ENCODE results near the gene MLLT3.
"Not testable (repeated sequence)": the region's sequence is repeated elsewhere in the genome, so short reads cannot be mapped to it uniquely, and the experiment has no call there.

The MLLT3 gene

DNA sequence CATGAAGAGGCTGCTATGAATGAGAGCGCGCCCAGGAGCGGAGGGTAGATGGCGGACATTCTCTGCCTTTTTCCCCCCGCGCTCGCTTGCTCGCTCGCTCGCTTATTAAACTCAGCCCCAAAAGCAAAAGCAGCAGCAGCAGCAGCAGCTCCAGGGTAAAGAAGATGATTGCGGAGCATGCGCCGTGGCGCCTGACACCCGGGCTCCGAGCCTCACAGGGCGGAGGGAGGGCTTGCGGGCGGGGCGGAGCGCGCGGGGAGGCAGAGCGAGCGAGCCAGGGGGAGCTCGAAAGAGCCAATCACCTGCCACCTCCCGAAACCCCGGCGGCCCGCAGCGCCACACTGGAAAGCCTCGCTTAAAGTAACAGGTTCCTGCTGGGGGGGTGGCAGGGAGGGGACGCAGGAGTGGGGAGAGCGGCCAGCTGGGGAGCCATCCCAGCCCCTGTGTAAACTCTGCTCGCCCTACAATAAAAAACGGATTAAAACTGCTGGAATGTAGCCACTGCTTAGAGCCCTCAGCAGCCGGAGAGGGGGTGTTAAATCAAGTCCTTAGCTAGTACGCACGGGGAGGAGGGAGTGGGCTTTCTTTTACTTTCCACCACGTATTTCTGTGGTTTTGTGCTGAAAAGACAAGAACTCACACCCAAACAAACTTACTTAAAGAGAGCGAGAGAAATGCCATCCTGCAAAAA, at the start of gene MLLT3:
TSS of gene MLLT3 (minus strand) at position 170 of the 691 bp plus-strand sequence.
- DNase-seq (ENCODE audit: low spot score), result peak; percentile 97

- DNase-seq (ENCODE audit: low spot score), result no peak
These were observed 49.3 kb upstream of the MLLT3 start for GRCh38 chr9:20671635-20672034.

DNA sequence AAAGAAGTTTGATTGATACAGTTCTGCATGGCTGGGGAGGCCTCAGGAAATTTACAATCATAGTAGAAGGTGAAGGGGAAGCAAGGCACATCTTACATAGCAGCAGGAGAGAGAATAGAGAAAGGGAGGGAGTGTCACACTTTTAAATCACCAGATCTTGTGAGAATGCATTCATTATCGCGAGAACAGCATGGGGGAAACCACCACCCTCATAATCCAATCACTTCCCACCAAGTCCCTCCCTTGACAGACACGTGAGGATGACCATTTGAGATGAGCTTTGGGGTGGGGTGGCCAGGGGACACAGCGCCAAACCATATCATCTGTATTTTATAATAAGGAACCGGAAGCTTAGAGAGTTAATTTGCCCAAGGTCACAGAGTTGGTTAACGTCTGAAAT, 48.1 kb upstream of the MLLT3 start:
- no peak for DNase-seq (ENCODE audit: low spot score)

GRCh38 chr9:20664501-20664900, 42.2 kb upstream of the MLLT3 start:
- no peak for DNase-seq (ENCODE audit: low spot score)

DNA sequence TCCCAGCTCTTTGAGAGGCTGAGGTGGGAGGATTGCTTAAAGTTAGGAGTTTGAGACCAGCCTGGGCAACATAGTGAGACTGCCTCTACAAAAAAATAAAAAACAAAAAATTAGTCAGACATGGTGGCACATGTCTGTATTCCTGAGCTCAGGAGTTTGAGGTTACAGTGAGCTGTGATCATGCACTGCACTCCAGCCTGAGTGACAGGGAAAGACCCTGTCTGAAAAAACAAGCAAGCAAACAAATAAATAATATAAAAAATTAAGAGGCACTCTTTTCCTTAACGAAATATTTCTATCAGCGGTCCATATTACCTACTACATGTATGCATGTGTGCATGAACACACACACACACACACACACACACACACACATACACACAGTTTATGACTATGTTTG, 40.8 kb upstream of the MLLT3 start:
- no peak for DNase-seq (ENCODE audit: low spot score)

- DNase-seq (ENCODE audit: low spot score), result no peak
These were observed 39.9 kb upstream of the MLLT3 start for GRCh38 chr9:20662156-20662555.

GRCh38 chr9:20659474-20659967, 37.2 kb upstream of the MLLT3 start:
- DNase-seq (ENCODE audit: low spot score), result no peak

DNA sequence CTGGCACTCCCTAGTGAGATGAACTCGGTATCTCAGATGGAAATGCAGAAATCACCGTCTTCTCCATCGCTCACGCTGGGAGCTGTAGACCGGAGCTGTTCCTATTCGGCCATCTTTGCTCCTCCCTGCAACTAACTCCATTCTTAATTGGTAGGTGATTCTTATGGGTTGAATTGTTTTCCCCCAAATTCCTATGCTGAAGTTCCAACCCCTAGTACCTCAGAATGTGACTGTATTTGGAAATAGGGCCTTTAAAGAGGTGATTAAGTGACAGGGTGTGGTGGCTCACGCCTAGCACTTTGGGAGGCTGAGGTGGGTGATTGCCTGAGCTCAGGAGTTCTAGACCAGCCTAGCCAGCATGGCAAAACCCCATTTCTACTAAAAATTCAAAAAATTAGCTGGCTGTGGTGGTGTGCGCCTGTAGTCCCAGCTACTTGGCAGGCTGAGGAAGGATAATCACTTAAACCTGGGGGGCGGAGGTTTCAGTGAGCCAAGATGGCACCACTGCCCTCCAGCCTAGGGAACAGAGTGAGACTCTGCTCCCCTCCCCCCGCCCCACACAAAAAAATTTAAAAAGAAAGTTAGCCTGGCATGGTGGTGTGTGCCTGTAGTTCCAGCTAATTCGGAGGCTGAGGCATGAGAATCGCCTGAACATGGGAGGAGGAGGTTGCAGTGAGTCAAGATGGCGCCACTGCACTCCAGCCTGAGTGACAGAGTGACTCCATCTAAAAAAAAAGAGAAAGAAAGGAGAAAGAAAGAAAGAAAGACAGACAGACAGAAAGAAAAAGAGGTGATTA, 36.6 kb upstream of the MLLT3 start:
- no peak for DNase-seq (ENCODE audit: low spot score)

- DNase-seq (ENCODE audit: low spot score), result not testable (repeated sequence)
These were observed 36.0 kb upstream of the MLLT3 start for GRCh38 chr9:20658246-20658667.

GRCh38 chr9:20651939-20652338, 29.6 kb upstream of the MLLT3 start:
- DNase-seq (ENCODE audit: low spot score), result no peak

DNA sequence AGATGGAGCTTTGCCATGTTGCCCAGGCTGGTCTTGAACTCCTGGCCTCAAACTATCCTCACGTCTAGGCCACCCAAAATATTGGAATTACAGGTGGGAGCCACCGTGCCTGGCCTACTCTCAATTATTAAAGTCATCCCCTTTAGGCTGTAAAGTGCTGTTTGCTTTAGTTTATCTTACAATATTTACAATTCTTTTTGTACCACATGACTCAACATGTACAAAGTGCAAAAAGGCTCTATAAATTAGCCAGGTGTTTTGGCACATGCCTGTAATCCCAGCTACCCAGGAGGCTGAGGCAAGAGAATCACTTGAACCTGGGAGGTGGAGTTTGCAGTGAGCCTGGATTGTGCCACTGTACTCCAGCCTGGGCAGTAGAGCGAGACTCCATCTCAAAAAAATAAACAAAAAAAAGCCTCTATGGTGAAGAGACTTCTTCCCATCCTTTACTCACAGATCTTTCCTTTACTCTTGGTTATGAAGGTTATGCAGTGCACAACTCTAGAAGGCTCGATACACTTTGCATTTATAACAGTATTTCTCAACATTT, 28.5 kb upstream of the MLLT3 start:
- no peak for DNase-seq (ENCODE audit: low spot score)

DNA sequence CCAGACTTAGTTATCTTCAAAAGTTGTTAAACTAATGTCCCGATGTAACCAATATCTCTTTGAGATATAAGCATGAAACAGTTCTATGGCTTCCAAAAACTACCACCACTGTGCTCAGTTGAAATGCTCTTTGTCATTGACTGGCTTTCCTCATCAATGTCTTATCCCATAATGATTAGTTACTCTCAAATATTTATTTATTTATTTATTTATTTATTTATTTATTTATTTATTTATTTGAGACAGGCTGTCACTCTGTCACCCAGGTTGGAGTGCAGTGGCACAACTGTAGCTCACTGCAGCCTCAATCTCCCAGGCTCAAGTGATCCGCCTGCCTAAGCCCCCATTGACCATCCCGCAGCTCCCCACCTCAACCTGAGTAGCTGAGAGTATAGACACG, 28.0 kb upstream of the MLLT3 start:
- no peak for DNase-seq (ENCODE audit: low spot score)

GRCh38 chr9:20649381-20649780, 27.1 kb upstream of the MLLT3 start:
- no peak for DNase-seq (ENCODE audit: low spot score)

GRCh38 chr9:20646656-20647055, 24.4 kb upstream of the MLLT3 start:
- DNase-seq (ENCODE audit: low spot score), result no peak

- DNase-seq (ENCODE audit: low spot score), result no peak
These were observed 21.4 kb upstream of the MLLT3 start for GRCh38 chr9:20643660-20644059.

DNA sequence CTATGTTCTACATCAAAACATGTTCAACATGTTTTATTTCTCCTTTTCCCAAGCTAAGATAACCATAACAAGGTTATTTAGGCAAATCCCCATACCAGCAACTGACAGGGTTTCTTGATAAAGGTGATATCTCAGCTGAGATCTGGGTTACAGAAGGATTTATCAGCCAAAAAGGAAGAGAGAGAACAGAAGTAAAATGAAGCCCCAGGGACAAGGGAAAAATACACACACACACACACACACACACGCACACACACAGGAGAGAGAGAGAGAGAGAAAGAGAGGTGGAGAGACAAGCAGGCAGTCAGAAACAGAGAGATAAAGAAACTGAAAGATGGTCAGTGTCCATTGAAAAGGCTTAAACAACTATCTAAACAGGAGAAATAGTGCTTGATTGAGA, 19.7 kb upstream of the MLLT3 start:
- DNase-seq (ENCODE audit: low spot score), result no peak

- DNase-seq (ENCODE audit: low spot score), result peak; percentile 5
These were observed 18.3 kb upstream of the MLLT3 start for GRCh38 chr9:20640331-20641187.

DNA sequence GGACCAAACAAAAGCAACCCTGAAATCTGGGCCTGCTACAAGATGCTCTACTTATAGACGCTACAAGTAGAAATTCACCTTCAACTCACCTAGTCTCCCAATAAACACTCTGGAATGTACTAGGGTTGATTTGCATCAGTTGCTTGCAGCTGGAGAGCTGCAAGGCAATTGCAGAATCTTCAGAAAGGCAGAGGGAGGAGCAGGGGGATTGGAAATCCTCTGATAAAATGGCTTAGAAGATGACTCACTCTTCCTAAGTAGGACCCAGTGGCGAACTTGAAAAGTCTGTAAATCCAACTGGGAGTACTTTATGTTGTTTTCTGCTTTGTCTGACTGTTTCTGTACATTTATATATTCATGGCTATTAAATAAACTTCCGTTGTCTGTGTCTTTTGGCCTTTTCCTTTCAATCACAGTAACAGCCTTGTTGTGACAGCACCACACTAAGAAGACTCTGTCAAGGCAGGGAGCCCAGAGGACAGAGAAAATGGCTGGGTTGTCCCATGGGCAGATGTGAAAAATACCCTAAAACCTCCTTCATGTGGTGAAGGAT, 14.7 kb upstream of the MLLT3 start:
- DNase-seq (ENCODE audit: low spot score), result no peak

DNA sequence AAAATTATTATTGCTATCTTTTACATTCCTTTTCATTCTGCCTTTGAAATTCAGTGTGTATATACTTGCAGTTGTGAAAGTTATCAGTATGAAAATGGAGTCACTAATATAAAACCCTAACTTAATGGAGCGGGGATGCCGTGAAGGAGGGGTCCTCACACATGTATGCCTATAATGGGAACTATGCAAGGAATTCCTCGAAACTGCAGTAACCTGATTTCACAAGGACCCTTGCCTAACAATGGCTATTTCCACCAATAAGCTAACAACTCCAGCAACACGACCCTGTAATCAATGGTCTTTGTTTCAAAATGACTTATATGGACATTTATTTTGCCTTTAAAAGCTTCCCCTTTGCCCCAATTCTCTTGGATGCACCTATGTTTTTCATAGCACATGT, 12.6 kb upstream of the MLLT3 start:
- no peak for DNase-seq (ENCODE audit: low spot score)

GRCh38 chr9:20632705-20633104, 10.4 kb upstream of the MLLT3 start:
- no peak for DNase-seq (ENCODE audit: low spot score)

GRCh38 chr9:20630241-20630943, 8.1 kb upstream of the MLLT3 start:
- no peak for DNase-seq (ENCODE audit: low spot score)

Measured in putamen (tissue), 1 donor.